GM08714 (cell line): ENCODE measurements around the gene PTH1R.

Experiments used
- H3K4me3 ChIP-seq: fragments of 200-500 bp; sonication (Bioruptor generic); 2 replicates; pipeline ENCODE4 v1.5.1; 2014; ENCODE audit warnings: mild to moderate bottlenecking, low read length, inconsistent platforms
- ZNF274 ChIP-seq: IDR thresholded peaks from 2 replicates; pipeline ENCODE4 v1.6.1; 2012; ENCODE audit warnings: mild to moderate bottlenecking, low read depth, low read length

Gene PTH1R

GRCh38 chr3:46854555-46854991, 22.9 kb upstream of the PTH1R start:
- H3K4me3 ChIP-seq = no peak overlapping the region
- no peak for TF ChIP-seq ZNF274

GRCh38 chr3:46856576-46857471, 20.7 kb upstream of the PTH1R start:
- no peak for TF ChIP-seq ZNF274
- no peak overlapping the region for H3K4me3 ChIP-seq

GRCh38 chr3:46857485-46858341, 19.8 kb upstream of the PTH1R start:
- H3K4me3 ChIP-seq = no peak overlapping the region
- no peak for TF ChIP-seq ZNF274

GRCh38 chr3:46858456-46858855, 19.1 kb upstream of the PTH1R start:
- TF ChIP-seq ZNF274 = no peak
- H3K4me3 ChIP-seq = no peak overlapping the region

GRCh38 chr3:46859001-46859710, 18.4 kb upstream of the PTH1R start:
- H3K4me3 ChIP-seq = no peak overlapping the region
- no peak for TF ChIP-seq ZNF274

- no peak overlapping the region for H3K4me3 ChIP-seq
- no peak for TF ChIP-seq ZNF274
These were observed 17.3 kb upstream of the PTH1R start for GRCh38 chr3:46860017-46860809.

GRCh38 chr3:46860810-46861604, 16.5 kb upstream of the PTH1R start:
- no peak overlapping the region for H3K4me3 ChIP-seq
- no peak for TF ChIP-seq ZNF274

GRCh38 chr3:46861605-46862368, 15.7 kb upstream of the PTH1R start:
- TF ChIP-seq ZNF274 = no peak
- no peak overlapping the region for H3K4me3 ChIP-seq

GRCh38 chr3:46862369-46863025, 15.0 kb upstream of the PTH1R start:
- H3K4me3 ChIP-seq = no peak overlapping the region
- TF ChIP-seq ZNF274 = no peak

- H3K4me3 ChIP-seq = no peak within 1 kb of the TSS
- TF ChIP-seq ZNF274 = no peak
These were observed 14.2 kb upstream of the PTH1R start, which contains the start of gene MYL3 for GRCh38 chr3:46863261-46863782. Gene MYL3 (minus strand): TSS chr3:46863444. CDS start chr3:46863390, 54 bp downstream.
